NCI-H1694 (cell line): ENCODE data around the gene ACSL6.

ENCODE experiments used
- DNase-seq: peaks from one replicate; lab custom pipeline; 2025; lab: John Stamatoyannopoulos, UW

Gene ACSL6

DNA sequence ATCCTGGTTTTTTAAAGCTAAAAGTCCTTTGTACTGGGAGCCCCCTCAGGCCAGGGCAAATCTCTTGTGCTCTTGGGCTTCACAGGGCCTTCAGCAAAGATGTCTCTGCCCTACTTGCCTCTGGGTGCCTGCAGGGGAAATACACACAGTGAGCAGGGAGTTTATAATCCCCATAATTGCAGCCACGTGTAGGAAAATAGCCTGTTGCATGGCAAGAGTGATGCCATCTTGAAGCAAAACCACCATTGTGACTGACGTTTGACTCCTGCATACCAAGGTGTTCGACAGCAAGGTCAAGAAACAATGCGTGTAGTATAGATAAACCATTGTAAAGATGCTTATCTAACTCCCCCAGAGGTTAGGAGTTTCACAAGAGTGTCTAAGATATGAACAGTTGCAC lies 37.6 kb upstream of the ACSL6 start:
- DNase-seq, result no peak

DNA sequence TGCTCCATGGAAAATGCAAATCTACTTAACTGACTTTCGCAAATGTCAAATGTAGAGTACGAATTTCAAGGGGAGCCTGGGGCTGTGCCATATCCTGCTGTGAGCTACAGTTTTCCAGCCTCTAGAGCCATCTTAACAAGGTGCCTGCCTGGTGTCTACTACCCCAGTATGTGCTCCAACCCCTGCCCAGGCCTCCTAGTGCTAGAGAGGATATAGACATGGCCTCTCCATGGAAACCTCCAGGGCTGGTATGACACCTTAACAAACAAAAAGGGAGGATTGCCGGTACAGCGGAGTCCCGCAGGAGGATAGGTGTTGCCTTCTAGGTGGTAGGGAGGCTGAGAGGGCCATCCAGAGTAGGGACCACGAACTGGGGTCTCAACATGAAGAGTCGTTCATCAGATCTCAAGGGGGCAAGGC lies 35.4 kb upstream of the ACSL6 start:
- no peak for DNase-seq

DNA sequence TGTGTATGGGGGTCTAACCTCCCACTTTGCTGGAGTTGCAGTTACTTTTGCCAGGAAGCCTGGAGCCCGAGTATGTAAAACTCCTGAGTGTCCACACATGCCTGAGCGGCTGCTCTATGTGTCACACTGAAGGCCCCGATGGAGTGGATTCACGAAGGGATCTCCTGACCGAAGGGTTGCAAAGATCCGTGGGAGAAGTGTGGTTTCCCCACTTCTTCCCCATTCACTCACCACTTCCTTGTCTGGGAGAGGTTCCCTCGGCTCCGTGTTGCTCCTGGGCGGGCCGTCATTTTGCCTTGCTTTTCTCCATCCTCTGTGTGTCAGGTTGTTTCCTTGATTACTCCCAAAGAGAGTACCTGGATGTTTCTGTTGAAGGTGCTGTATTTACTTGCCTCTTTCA lies 32.7 kb upstream of the ACSL6 start:
- DNase-seq, result no peak

DNA sequence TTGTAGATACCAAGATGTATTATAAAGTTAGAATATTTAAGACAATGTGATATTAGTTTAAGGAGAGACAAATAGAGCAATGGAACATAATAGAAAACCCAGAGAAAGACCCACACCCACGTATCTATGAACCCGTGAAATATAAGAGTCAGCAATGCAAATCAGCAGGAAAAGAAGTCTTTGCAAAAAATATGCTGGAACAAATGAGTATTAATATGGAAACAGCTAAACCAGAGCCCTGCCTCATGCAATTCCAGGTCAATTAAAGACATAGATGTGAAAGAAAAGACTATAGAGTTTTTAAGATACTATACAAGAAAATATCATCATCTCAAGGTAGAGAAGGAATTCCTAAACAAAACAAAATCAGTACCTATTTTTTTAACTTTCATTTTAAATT lies 25.9 kb upstream of the ACSL6 start:
- no peak for DNase-seq

DNA sequence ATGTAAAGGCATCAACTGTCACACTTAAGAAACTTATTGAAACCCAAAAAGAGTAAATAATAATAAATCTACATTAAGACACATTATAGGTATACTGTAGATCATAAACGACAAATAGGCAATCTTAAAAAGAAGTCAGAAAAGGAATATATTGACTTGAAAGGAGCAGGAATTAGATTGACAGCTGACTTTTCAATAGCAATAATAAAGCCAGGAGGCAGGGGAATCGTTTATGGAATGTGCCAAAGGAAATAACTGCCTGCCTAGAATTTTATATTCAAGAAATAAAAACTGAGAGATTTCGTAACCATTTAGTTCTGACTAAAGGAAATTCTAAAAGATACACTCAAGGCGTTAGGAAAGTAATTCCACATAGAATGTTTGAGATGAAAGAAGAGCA lies 21.7 kb upstream of the ACSL6 start:
- DNase-seq, result no peak

DNA sequence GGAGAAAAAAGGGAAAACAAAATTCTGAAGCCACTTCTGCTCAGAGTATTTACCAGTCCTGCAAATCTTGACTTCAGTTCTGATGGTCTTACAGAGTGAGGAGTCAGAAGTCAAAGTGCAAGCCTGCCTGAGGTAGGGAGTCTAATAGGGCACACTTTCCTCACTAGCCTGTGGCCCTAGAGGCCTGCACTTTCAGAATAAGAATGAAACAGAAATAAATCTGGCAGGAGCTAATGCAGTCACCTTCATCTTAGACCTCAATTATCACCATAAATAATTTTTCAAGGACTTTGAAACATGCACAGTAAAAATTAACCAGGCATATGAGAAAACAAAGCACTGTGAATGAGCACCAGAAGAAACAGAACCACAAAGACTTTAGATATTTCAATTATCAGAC lies 20.7 kb upstream of the ACSL6 start:
- no peak for DNase-seq

DNA sequence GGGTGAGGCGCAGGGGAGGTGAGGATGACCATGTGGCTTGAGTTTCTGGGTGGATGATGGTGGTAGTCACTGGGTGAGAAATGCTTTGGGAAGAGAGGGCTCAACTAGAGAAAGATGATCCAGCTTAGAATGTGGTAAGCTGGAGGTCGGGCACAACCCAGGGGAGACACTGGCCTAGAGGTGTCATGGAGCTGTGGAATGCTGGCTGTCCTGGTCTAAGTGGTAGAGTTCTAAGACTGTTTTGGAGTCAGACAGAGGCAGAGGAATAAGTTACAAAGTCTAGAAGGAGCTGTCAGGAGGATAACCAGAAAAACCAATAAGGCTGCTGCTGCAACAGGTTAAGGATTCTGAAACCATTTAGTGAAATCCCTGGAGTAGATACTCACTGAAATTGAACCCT lies 19.2 kb upstream of the ACSL6 start:
- DNase-seq, result no peak

DNA sequence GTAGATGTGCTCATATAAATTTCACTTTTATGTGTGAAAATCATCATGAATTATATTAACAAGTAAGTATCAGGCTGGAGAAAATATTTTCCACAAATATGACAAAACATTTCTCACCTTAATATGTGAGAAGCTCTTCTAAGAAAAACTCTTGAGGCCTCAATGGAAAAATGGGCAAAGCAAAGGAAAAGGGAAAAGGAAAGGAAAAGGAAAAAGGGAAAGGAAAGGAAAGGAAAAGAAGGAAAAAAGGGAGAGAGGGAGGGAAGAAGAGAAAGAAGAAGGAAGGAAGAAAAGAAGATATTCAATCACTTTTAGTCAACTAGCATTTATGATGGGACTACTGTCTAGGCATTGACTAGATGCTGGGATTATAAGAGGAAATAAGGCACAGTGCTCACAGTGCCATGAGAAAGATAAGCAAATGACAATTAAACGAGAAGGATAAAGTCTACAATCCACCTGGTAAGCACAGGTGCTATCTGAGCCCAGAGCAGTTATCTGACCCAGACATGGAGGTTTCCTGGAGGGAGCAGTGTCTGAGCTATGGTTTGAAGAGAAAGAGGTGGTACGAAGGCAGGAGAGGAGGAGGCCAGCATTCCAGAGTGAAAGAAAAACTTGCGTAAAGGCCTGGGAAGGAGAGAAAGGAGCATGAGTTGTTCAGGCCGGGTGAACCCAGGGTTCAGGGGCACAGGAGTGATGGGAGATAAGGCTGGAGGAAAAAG lies 18.3 kb upstream of the ACSL6 start:
- DNase-seq, result no peak

DNA sequence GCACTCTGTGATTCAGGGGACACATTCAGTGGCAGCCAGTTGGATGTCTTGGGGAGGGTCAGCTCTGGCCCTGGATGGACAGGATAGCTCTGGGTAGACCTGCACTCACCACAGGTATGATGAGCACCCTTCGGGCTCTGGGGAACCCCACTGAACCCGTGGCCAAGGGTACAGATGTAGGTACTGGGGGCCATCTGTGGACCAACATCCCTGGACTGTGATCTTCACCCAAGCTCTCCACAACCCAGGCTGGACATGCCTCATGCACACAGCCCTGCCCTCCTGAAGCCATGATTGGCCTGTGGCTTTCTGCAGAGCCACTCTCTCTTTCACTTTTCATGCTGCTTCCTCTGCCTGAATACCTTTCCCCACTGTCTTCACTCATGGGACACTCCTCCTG lies 15.6 kb upstream of the ACSL6 start:
- no peak for DNase-seq

DNA sequence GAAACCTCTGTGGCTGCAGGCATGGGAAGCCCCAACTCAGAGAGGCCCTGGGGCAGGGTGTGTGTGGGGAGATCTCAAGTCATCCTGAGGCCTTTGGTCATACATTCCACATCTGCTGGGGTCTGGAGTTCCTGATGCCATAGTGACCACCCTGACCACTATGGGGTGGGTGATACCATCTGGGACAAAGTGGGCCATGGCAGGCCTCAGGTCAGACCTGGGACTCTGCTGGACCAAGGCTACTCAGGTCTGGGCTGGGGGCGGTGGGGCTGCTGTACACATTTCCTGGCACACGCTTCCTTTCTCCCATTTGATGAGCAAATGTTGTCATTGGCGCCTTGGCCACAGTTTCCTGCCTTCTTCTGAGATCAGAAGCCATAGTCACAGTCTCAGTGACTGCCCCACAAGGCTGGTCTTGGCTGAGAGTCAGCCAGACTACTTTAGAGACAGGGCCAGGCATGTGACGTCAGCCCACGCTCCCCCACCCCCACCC lies 15.1 kb upstream of the ACSL6 start:
- DNase-seq, result no peak

DNA sequence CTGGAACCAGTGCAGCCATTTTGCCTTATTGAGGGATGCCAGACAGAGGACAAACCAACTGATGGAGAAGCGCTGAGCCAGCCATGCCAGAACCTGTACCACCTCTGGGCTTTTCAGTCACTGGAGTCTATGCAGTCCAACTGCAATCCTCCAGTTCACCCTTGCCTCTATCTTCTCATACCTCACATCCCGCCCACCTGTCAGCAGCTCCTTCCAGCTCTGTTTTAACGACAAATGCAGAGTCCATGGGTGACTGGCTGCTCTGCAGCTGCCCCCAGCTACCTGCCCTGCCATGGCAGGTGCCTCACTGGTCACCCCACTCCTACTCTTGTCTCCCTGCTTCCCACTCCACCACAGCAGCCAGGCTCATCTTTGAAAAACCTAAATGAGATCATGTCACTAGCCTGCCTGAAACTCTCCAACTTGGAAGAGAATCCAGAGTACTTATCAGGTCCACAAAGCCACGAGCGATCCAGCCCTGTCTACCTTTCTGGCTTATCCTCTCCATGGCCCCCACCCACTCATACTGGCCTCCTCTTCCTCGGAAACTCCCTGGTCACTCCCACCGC lies 14.0 kb upstream of the ACSL6 start:
- DNase-seq, result no peak

DNA sequence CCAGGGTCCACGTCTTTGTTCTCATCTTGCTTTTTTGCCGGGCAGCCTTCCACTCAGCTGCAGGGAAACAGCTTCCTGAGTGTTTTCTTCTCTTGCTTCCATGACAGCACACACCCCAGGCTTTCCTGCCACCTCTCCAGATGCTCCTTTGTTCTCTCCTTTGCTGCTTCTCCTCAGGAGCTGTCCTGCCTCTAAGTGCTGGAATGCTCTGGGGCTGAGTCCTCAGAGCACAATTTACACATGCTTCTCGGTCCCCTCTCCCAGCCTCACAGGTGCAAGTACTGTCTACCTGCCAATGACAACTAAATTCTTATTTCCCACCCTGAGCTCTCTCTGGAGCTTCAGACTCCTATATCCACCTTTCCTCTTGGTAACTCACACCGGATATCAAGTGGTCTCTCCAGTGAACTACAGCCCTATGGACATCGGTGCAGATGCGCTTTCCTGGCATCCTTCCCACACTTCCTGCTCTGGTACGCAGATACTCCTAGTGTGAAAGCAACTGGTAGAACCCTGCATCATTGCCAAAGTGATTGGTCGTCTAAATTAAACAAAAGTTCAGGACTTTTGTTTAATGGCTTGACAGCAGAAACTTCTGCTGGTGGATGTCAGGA lies 13.4 kb upstream of the ACSL6 start:
- no peak for DNase-seq

DNA sequence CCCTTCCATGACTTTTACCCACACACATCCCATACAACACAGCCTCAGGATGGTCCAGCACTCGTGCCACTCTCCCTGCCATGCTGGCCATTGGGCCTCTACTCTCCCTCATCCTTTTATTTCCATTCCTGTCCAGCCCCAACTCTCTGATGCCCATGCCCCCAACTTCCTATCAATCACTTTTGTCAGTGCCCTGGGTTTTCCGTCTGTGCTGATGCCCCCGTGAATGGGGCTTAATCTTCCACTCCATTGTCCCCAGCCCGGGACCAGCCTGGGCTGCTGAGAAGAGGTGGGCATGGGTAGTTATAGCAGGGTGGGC lies 12.6 kb upstream of the ACSL6 start:
- no peak for DNase-seq

DNA sequence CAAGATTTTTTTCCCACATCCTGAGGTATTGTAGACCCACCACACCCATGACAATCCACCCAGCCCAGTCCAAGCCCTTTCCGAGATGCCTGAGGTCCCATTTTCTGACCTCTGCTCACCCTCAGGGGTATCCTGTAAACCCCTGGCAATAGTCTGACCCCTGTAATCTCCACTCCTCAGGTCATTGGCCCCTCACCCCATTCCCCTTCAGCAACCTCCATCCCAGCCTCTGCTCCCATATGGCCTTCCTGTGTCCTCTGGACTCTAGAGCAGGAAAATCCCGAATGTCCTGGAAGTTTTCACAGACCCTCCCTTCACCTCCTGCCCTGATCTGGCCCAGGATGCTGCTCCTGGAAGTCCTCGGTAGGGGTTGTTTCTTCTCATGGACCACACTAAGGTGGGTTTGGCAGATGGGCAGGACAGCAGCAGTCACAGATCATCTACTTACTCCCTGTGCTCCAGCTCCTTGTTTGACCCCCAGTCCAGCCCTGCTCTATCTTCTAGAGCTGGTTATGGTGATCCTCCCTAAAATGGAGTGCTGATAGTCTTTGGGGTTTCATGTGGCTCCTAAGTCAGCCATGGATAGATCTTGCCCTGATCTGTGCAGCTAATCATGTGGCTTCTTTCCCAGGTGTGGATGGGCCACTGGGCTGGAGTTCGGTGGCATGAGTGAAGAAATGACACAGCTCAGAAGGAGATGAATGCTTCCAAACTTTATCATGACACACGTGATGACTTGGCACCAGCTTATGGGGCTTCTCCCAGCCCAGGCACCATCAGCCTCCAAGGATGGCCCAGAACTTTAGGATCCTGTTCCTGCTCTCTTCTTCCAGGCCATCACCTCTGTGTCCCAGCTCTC lies 12.0 kb upstream of the ACSL6 start:
- DNase-seq, result no peak

DNA sequence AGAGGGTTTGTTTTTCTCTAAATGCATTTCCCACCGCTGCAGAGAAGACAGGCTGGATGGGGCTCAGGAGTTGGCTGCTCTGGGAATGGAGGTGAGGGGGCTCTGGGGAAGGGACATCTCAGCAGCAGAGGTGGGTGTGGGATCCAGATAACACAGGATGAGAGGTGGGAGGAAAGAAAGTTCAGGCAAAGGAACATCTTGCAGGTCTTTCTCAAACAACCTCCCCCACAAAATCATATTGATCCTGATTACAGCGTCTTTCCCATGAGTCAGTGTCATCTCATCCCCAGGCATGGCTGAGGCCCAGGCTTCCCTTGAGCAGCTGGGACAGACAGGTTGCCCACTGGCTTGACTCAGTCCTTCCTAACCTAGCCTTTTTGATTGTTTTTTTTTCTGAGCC lies 11.3 kb upstream of the ACSL6 start:
- no peak for DNase-seq

DNA sequence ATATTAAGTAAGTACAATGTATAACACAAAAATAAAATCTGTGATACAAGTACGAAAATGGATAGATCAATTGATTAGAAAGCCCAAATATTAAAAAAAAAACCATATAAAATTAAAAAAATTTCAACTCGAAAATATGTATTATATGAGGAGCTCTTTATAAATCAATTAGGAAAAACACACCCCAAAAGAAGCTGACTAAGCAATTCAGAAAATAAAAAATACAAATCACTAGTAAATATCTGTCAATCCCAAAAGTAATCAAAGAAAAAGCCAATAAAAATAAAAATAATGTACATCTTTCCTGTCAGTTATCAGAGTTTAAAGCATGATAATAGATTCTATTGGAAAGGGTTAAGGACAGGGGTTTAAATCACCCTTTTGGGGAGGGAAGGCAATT lies 10.2 kb upstream of the ACSL6 start:
- DNase-seq, result no peak

DNA sequence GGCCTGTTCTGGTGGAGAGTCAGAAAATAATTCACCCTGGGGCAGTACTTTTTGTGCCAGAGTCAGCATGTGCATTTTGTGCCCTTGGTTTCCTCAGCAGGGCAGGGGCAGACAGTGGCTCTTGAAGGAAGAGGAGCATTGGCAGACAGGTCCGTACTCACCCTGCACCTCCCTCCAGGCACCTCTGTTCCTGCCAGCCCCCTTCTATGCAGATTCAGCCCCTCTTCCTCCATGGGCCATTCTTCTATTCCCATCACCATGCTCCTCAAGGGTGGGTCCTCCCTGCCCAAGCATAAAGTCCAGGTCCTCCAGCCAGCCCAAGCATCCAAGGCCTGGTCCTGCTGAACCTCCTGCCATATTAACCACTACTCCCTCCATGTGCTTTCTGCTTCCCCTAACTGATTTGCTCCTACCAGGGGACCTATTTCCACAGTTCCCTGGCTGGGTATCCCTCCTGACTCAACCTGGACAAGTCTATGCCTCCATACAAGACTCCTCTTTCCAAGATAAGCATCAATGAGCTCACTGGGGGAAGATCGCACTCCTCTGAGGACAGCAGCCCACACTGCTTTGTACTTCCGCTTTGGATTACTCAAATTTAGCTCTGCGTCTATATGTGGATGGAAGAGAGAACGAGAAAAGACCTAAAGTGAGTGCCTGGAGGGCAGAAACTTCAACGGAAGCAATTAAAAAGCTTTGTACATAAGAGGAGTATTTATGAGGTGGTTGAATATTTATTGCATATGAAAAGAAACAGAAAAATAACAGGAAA lies 9.3 kb upstream of the ACSL6 start:
- no peak for DNase-seq

DNA sequence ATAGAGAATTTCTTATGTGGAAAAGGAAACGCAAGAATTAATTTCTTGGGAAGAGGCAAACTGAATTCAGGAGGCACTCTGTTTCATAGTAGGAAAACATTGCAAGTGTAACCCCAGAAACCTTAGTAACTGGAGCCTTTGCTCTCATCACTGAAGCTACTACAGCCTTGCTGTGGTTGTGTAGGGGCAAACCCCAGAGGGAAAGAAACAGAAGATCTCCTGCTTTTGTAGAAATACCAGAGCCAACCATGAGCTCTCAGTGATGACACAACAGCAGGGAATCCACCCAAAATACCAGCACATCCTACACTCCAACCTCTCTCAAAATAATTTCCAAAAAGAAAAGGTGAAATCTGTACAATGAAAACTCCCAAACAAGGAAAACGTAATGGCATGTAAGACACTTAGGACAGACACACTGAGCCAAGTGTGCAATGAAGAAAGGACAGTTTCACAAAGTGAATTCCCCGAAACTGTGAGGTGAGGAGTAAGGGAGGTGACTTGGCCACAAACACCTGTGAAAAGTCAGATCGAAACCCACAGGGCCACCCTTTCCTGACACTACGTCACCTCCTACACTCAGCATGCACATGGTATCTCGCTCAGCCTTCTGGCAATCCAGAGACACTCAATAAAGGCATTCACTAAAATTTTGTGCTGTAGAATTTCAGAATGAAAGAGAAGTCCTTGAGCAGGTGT lies 8.5 kb upstream of the ACSL6 start:
- no peak for DNase-seq

DNA sequence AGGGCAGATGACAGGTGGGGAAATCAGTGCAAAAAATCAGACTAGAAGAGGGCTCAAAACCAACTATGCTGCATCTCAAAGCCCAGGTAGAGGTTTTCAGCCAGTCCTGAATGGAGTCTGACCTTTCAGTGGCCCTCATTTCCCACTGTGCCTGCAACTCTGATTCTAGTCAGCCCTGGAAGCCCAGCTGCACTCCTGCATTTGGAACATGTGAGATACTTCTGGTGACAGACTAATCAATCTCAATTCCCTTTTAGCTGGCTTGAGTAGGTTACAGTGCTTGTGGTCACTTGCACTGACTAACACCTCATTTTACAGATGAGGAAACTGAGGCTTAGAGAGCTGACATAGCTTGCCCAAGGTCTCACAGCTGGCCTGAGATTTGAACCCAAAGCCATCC lies 7.9 kb upstream of the ACSL6 start:
- no peak for DNase-seq

DNA sequence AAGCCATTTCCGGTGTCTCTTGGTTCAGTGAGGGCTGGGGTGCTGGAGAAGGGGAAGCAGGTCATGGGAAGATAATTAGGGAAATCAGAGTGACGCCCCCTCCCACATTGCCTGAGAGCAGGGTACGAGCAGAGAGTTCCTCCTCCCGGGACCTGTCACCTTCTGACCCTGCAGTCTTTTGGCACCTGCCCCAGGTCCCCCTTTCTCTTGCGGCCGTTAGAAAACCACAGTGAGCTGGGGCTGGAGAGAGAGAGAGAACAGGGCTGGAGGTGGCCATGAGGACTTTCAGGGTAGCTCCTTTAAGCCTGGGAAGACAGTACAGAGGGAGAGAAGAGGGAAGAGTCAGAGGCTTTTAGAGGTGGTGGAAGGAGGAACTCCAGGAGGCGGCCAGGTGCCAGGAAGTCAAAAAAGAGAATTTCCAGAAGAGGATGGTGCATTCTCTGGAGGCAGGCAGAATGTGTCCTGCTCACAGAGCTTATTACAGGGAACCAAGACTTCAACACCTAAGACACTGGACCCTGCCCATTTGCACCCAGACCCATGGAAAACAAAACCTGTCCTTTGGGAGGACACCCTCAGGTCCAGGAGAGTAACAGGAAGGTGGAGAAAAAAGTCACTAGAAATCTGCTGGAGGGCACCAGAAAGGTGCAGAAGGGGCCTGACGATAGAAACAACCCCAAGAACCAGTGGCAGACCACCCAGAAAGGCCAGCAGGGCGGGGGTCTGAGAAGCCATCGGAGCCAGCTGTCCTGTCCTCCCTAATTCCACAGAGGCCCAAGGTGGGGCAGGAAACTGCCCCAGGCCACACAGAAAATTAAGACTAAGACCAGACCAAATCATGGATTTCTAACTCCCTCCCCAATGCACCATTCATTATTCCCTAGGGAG lies 6.5 kb upstream of the ACSL6 start:
- no peak for DNase-seq
